ENCODE measurements around the gene EXT2.

The EXT2 gene

DNA sequence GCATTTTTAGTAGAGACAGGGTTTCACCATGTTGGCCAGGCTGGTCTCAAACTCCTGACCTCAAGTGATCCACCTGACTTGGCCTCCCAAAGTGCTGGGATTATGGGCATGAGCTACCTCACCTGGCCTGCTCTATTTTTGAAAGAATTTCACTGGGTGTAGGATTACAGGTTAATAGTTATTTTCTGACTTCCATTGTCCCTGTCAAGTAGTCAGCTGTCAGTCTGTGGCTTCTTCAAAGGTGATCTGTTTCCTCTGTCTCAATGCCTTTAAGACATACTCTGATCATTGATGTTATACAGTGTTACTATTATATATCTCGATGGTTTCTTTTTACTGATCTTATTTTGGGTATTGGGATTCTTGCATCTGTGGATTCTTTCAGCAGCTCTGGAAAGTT lies 10.1 kb upstream of the EXT2 start:
- DNase-seq (ENCODE audit: low read depth), result no peak

DNA sequence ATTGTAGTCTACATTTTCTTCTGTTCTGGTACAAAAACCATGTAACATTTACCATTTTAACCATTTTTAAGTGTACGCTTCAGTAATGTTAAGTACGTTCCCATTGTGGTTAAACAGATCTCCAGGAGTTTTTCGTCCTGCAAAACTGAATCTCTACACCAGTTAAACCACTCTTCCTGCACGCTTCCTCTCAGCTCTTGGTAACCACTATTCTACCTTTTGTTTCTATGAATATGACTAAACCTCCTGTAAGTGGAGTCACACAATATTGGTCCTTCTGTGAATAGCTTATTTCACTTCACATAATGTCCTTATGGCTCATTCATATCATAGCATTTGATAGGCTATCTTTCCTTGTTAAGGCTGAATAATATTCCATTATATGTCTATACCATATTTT lies 7.1 kb upstream of the EXT2 start:
- DNase-seq (ENCODE audit: low read depth), result no peak

GRCh38 chr11:44088871-44089270 lies 6.6 kb upstream of the EXT2 start:
- no peak for DNase-seq (ENCODE audit: low read depth)

DNA sequence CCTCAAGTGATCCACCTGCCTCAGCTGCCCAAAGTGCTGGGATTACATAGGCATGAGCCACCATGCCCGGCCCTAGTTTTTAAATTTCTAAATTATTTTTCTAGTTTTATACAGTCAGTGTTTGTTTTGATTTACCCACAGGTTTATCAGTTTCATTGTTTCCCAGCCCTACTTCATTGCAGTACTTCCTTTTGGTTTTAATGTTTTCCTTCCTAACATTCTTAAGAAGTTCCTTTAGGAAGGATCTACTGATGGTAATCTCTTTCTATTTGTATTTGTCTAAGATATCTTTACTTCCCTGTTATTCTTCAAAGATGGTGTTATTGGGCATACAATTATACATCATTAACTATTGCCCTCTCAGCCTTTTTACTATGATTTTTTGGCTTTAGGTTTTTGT lies 4.9 kb upstream of the EXT2 start:
- DNase-seq (ENCODE audit: low read depth), result no peak

- DNase-seq (ENCODE audit: low read depth), result peak; percentile 62
Measured at GRCh38 chr11:44094260-44094868, 1.1 kb upstream of the EXT2 start.

- DNase-seq (ENCODE audit: low read depth), result no peak
Measured at GRCh38 chr11:44096360-44097185, 1.1 kb downstream of the EXT2 start.

DNA sequence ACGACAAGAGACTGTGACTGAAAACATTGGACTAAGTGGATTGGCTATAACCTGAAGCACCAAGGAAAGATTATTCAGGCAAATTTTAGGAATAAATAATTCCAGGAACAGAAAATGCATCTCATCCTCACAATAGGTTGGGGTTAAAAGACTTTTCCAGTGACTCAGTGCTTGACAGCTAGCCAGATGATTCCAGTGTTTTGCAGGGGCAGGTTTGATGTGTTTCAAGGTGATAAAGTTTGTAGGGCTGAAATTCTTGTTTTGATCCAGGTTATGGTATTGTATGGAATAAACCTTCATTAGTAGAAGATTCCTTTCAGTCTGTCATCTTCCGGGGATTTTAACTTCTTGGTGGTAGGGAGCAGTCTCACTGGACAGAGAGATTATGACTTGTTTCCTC lies 2.3 kb downstream of the EXT2 start:
- no peak for DNase-seq (ENCODE audit: low read depth)

GRCh38 chr11:44101098-44101497 lies 5.6 kb downstream of the EXT2 start:
- no peak for DNase-seq (ENCODE audit: low read depth)

DNA sequence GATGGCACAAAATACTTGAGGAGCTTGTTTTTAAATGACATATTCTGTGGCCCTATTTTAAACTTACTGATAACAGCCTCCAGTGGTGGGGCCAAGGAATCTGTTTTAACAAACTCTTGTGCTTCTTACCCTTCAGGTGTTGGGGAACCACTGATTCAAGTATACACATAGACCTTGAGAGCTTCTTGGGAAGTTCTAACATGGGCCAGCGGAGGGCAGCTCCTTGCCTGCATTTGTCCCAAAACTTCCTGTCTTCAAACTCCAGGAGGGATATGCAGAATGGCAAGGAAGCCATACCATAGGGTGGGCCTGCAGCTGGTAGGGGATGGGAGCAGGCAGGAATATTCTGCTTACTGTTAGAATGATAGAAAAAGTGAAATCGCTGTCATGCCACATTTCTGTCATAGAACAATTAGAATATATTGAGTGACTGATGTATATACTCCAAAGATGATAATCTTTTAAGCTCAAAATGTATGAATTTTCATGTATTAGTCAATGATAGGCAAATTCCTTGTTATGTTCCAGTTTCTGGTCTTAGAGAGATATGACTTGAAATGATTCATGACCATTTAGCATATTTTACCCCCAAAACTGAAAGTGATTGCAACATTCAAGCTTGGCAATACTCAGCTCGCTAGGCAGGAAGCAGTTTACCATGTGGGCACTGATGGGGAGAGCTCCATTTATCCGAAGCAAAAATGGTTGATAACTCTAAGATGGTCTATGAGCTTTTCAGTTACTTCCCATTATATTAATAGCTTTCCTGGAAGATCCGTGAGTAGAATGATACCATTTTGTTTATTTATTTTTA lies 9.2 kb downstream of the EXT2 start:
- DNase-seq (ENCODE audit: low read depth), result no peak

DNA sequence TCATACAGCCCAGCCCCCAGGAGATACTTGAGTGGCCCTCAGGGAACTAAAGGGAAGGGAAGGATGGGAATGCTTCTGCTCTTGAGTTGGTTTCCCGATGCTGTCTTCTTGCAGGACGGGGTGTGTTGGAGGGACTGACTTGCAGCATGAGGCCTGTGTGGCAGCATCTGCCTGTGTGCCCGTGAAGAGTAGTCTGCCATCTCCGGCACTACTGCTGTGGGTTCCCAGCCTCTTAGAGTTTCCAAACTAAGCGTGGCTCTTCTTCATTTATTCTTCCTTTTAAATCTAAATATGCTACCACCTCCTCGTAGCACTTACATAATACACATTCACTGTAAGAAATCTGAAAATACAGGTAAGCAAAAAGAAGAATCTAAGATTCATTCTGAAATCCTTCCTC lies 12.8 kb downstream of the EXT2 start:
- DNase-seq (ENCODE audit: low read depth), result no peak

- DNase-seq (ENCODE audit: low read depth), result peak; percentile 23
Measured at GRCh38 chr11:44110231-44110679, 14.8 kb downstream of the EXT2 start.

GRCh38 chr11:44112091-44112821 lies 16.8 kb downstream of the EXT2 start:
- DNase-seq (ENCODE audit: low read depth), result peak; percentile 45

- DNase-seq (ENCODE audit: low read depth), result no peak
Measured at GRCh38 chr11:44113018-44113417, 17.5 kb downstream of the EXT2 start.

DNA sequence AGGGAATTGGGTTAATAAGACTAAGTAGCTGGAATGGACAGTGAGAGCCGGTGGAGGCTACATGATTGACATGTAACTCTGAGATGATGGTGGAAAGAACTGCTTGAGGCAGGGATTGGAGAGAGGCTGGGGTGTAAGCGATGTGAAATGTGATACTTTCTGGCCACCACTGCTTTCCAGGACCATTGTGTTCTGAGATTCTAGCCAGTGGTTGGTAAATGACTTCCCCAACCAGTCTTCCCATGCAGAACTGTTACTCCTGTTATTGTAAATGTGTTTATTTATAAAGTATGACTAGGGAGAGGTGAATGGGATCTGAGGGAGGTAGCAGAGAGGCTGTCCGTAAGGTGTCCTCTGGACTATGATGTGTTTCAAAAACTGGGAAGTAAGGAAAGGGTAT lies 18.1 kb downstream of the EXT2 start:
- DNase-seq (ENCODE audit: low read depth), result no peak

DNA sequence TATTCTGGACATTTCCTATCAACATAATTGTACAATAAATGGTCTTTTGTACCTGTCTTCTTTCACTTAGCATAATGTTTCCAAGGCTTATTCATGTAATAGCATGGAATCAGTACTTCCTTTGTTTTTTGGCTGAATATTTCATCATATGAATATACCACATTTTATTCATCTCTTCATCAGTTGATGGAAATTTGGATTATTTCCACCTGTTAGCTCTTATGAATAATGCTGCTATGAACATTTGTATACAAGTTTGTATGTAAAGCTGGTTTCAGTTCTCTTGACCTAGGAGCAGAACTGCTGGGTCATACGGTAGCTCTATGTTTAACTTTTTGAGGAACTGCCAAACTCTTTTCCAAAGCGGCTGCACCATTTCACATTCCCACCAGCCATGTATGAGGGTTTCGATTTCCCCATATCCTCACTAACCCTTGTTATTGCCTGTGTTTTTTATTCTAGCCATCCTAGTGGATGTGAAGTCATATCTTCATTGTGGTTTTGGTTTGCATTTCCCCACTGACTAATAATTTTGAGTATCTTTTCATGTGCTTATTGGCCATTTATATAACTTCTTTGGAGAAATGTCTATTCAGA lies 20.9 kb downstream of the EXT2 start:
- no peak for DNase-seq (ENCODE audit: low read depth)

DNA sequence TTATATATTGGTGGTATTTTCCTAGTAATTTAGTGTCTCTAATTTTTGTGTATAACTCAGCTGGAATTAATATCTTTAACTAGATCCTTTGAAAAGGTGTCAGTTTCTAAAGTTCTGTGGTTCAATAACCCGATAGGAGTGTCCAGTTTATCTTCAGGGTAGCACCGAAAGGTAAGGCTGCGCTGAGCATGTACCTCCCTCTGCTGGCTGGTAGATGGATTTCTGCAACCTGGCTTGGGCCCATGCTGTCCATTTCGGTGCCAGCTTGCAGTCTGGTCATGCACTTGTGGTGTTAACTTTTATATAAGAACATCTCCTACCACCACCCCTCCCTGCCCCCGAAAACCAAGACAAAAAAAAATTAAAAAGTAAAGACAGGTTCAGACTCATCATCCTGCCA lies 24.7 kb downstream of the EXT2 start:
- no peak for DNase-seq (ENCODE audit: low read depth)

- no peak for DNase-seq (ENCODE audit: low read depth)
Measured at GRCh38 chr11:44125598-44125997, 30.1 kb downstream of the EXT2 start.

DNA sequence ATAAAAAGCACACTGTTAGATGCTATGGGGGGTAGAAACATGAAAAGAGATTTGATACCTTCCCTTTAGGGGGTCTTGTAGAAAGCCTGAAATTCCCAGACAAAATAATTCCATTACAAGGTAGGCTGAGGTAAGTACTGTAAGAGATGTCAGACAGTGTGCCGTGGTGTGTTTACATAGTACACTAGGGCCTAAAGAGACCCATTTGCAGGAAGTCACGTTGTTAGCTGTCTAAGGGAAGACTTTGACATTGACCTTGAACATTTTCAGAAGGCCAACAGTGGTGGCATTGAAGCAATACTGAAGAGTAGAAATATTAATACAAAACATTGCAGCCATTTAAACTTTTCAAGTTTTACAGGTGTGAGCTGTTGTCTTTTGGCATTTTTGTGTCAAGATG lies 30.8 kb downstream of the EXT2 start:
- DNase-seq (ENCODE audit: low read depth), result no peak

GRCh38 chr11:44127130-44127529 lies 31.7 kb downstream of the EXT2 start:
- no peak for DNase-seq (ENCODE audit: low read depth)

GRCh38 chr11:44128729-44129128 lies 33.3 kb downstream of the EXT2 start:
- no peak for DNase-seq (ENCODE audit: low read depth)

GRCh38 chr11:44130751-44131150 lies 35.3 kb downstream of the EXT2 start:
- no peak for DNase-seq (ENCODE audit: low read depth)
